ES-I3 (cell line): Measurements from ENCODE around the gene IGFBP2.

Experiments used
- H3K36me3 ChIP-seq: 2 replicates; pipeline ENCODE4 v1.6.1; 2013; ENCODE audit warnings: mild to moderate bottlenecking, low read length, control low read depth, moderate library complexity; ENCODE audit not compliant: insufficient read depth
- H3K4me1 ChIP-seq: 2 replicates; pipeline ENCODE4 v1.6.1; 2013; ENCODE audit warnings: mild to moderate bottlenecking, control low read depth, low read length; ENCODE audit not compliant: insufficient read depth
- H3K9ac ChIP-seq: 2 replicates; pipeline ENCODE4 v1.6.1; 2013; ENCODE audit warnings: low read depth, mild to moderate bottlenecking, low read length, moderate library complexity
- H3K9me3 ChIP-seq: 2 replicates; pipeline ENCODE4 v1.6.1; 2013; ENCODE audit warnings: mild to moderate bottlenecking, low read length, moderate library complexity; ENCODE audit not compliant: control insufficient read depth, insufficient read depth

The IGFBP2 gene

GRCh38 chr2:216671791-216672343 is 38.6 kb downstream of the IGFBP2 start:
- no peaks in the 10 kb centered on the region for H3K4me1 ChIP-seq
- H3K9ac ChIP-seq = no peak overlapping the region
- no peaks in the 10 kb centered on the region for H3K36me3 ChIP-seq
- no peaks in the 10 kb centered on the region for H3K9me3 ChIP-seq

- no peaks in the 10 kb centered on the region for H3K4me1 ChIP-seq
- H3K9ac ChIP-seq = no peak overlapping the region
- no peaks in the 10 kb centered on the region for H3K9me3 ChIP-seq
- no peaks in the 10 kb centered on the region for H3K36me3 ChIP-seq
Observed at GRCh38 chr2:216672466-216672865, 39.2 kb downstream of the IGFBP2 start.

- Histone ChIP-seq H3K9me3 (no peaks in the 10 kb centered on the region), H3K36me3 (no peaks in the 10 kb centered on the region), H3K9ac (no peak overlapping the region), H3K4me1 (no peaks in the 10 kb centered on the region)
Observed at GRCh38 chr2:216673021-216673420, 39.8 kb downstream of the IGFBP2 start.

GRCh38 chr2:216673609-216674008 is 40.4 kb downstream of the IGFBP2 start:
- no peaks in the 10 kb centered on the region for H3K9me3 ChIP-seq
- no peaks in the 10 kb centered on the region for H3K4me1 ChIP-seq
- H3K36me3 ChIP-seq = no peaks in the 10 kb centered on the region
- no peak overlapping the region for H3K9ac ChIP-seq

- Histone ChIP-seq H3K9ac (no peak overlapping the region), H3K9me3 (no peaks in the 10 kb centered on the region), H3K4me1 (no peaks in the 10 kb centered on the region), H3K36me3 (no peaks in the 10 kb centered on the region)
Observed at GRCh38 chr2:216674376-216674775, 41.2 kb downstream of the IGFBP2 start.

DNA sequence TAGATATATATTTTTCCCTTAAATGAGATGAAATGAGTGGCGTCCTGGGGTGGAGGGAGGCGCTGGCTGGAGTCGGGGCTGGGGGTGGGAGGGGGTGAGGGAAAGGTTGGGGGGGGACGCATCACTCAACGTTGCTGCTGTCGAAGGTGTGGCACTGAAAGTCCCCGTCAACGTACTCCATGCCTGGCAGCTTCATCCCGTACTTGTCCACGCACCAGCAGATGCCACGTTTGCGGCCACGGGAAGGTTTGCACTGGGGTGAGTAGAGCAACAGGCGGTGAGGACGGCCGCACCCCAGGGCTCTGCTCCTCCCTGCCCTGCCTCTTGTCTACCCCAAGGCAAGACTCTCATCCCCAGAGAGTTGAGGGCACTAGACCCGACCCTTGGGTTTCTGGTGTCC is 43.4 kb downstream of the IGFBP2 start:
- peaks cover 13% of the 10 kb centered on the region; the same call in 1 of the 2 replicates for H3K4me1 ChIP-seq
- H3K36me3 ChIP-seq = no peaks in the 10 kb centered on the region
- H3K9ac ChIP-seq = no peak overlapping the region
- no peaks in the 10 kb centered on the region for H3K9me3 ChIP-seq

DNA sequence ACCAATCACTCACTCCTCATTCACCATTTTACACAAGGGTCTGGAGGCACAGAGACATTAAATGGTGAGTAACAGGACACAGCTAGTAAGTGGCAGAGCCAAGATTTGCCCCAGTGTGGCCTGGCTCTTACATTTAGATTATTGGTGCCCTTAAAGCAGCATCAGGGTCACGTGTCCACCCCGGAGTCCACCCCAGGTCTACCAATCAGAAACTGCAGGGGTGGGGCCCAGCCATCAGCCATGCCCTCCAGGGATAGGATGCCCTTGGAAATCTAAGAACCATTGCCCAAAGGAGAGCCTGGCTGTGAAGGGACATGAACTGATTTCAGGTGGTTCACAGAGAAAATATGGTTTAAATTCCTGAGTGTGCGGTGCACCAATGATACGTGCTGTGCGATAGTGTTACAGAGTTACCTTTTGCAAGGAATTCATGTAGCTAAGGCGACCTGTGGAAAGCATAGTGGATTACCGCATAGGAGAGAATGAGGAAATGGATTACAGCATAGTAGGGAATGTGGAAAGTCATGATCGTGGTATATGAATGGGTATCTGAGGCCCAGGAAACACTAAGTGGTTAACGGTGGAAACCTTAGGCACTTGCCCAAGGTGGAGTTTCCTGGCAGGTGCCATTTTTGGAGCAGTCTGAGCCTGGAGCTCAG is 44.3 kb downstream of the IGFBP2 start:
- H3K36me3 ChIP-seq = no peaks in the 10 kb centered on the region
- H3K9me3 ChIP-seq = no peaks in the 10 kb centered on the region

DNA sequence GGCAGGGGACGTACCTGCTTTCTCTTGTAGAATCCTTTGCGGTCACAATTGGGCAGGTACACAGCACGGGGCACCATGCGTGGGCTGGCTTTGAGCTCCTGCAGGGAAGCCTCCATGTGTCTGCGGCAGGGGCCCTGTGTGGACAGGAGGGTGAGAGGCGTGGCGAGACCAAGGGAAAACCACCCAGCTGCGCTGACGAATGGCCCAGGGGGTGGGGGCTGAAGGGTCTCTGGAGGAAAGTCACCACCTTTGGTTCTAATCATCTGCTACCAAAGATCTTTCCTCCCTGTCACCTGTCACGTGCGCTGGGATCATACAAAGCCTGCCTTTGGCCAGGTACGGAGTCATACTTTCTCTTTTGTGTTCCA is 44.9 kb downstream of the IGFBP2 start:
- peaks cover 18% of the 10 kb centered on the region; the same call in 1 of the 2 replicates for H3K4me1 ChIP-seq
- no peak overlapping the region for H3K9ac ChIP-seq
- H3K36me3 ChIP-seq = no peaks in the 10 kb centered on the region
- H3K9me3 ChIP-seq = no peaks in the 10 kb centered on the region

More for the DNA sequence above, 44.3 kb downstream of the IGFBP2 start:
- no peak overlapping the region for H3K9ac ChIP-seq
- peaks cover 18% of the 10 kb centered on the region; the same call in 1 of the 2 replicates for H3K4me1 ChIP-seq

GRCh38 chr2:216678813-216679657 is 45.8 kb downstream of the IGFBP2 start:
- Histone ChIP-seq H3K36me3 (no peaks in the 10 kb centered on the region), H3K4me1 (peaks cover 18% of the 10 kb centered on the region; the same call in 1 of the 2 replicates), H3K9me3 (no peaks in the 10 kb centered on the region), H3K9ac (no peak overlapping the region)

DNA sequence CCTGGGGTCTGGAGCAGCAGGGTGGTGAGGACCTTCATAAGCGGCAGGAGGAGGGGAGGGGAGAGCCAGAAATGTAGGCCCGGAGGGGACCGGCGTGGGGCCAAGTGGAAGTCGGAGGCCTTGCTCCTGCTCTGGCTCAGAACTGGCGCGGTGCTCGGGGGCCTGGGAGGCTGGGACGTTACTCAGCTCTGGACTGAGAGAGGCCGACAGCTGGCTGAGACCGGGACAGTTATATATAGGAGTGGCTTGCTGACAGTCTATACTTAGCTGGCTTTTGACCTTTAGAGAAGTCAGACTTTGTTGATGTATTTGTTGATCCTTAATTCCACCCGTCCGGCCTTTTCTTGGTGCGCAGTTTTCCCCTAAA is 46.4 kb downstream of the IGFBP2 start:
- Histone ChIP-seq H3K36me3 (no peaks in the 10 kb centered on the region), H3K9me3 (no peaks in the 10 kb centered on the region), H3K9ac (no peak overlapping the region), H3K4me1 (peaks cover 18% of the 10 kb centered on the region; the same call in 1 of the 2 replicates)

DNA sequence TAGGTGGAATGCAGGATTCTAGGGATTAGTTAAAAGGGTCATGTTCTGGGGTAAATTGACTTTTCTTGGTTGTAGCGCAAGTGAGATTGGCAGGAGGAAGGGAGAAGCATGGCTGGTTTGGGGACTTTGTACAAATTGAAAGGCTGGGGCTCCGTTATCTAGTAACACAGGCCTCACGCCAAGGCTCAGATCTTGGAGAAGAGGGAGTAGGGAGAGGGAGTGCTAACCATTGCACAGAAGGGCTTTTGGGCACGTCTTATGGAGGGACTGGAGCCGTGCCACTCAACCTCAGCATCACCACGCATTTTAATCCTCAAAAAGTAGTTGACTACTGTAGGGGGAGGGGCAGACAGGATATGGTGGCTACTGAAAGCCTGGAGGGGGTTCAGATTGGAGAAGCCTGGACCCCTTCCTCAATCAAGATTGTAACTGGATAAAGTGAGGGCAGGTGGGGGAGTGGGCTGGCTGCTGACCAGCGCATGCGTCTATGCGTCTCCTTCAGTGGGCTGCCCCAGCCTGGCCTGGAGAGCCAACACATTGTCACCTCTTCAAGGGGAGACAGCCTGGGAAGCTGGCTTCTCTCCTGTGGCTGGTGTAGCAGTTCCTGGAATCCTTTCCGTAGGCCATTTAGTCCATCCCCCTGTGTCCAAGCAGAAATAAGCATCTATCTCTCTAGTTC is 47.9 kb downstream of the IGFBP2 start:
- Histone ChIP-seq H3K9me3 (no peaks in the 10 kb centered on the region), H3K9ac (no peak overlapping the region), H3K4me1 (peaks cover 18% of the 10 kb centered on the region; the same call in 1 of the 2 replicates), H3K36me3 (no peaks in the 10 kb centered on the region)

DNA sequence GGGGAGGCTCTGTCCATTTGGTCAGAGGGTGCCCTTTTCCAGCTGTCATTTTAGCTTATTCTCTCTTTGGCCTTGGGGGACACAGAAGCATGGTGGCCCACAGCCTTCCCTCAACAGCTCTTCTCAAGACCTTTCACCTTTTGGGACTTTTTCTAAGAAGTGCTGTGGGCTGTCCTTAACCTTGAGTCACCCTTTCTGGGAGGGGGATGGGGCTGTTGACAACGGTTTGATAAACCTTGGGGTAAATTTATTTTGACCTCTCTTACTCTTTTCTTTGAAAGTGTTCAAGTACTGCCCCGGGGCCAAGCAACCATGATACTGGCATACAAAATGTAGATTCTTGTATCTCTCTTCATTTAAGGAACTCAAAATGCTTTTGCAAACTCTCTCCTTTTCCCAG is 48.5 kb downstream of the IGFBP2 start:
- H3K4me1 ChIP-seq = peaks cover 18% of the 10 kb centered on the region; the same call in 1 of the 2 replicates
- H3K9me3 ChIP-seq = no peaks in the 10 kb centered on the region
- H3K9ac ChIP-seq = no peak overlapping the region
- no peaks in the 10 kb centered on the region for H3K36me3 ChIP-seq

- Histone ChIP-seq H3K9ac (no peak overlapping the region), H3K4me1 (peaks cover 18% of the 10 kb centered on the region; the same call in 1 of the 2 replicates), H3K36me3 (no peaks in the 10 kb centered on the region), H3K9me3 (no peaks in the 10 kb centered on the region)
Observed at GRCh38 chr2:216683846-216684245, 50.6 kb downstream of the IGFBP2 start.

DNA sequence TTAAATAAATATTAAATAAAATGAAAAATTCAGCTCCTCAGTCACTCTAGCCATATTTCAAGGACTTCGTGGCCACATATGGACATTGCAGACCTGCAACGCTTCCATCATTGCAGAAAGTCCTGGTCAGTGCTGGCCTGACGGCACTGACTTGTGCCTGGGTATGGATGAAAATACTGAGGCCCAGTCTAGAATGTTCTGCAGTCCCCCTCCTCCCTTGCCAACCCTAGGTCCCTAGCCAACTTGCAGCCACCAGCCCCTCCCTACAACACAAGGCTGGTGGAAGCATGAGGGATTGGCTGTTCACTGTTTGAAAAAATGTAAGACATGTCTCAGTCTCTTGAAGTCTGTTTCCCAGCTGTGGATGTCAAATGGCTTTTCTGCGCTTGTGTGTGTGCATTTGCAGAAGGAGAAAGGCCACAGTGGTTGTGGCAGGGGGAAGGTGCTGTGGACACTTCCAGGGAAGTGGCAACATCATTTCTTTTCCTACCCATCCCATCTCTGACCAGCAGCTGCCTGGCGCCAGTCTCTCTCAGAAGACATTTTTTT is 52.2 kb downstream of the IGFBP2 start:
- Histone ChIP-seq H3K9me3 (no peaks in the 10 kb centered on the region), H3K4me1 (peaks cover 20% of the 10 kb centered on the region), H3K36me3 (no peaks in the 10 kb centered on the region), H3K9ac (no peak overlapping the region)
